ENCODE results near the gene QRICH1.

The QRICH1 gene

DNA sequence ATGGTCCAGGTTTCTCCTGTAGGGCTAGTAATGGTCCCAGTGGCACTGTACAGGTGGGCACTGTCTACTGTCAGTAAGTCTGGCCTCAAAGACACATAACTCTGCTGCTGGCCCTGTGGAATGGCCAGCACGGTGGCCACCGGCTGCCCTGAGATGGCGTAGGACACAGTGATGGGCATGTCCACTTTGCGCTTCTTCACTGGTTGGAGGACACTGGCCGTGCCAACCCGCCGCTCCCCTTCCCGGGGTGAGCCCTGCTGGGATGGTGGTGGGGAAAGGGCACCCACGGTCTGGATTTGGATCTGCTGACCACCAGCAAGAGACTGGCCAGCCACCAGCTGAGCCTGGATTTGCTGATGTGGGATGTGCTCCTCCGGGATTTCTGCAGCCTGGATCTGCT is 36.6 kb downstream of the QRICH1 start:
- TF ChIP-seq, protein P1, sequence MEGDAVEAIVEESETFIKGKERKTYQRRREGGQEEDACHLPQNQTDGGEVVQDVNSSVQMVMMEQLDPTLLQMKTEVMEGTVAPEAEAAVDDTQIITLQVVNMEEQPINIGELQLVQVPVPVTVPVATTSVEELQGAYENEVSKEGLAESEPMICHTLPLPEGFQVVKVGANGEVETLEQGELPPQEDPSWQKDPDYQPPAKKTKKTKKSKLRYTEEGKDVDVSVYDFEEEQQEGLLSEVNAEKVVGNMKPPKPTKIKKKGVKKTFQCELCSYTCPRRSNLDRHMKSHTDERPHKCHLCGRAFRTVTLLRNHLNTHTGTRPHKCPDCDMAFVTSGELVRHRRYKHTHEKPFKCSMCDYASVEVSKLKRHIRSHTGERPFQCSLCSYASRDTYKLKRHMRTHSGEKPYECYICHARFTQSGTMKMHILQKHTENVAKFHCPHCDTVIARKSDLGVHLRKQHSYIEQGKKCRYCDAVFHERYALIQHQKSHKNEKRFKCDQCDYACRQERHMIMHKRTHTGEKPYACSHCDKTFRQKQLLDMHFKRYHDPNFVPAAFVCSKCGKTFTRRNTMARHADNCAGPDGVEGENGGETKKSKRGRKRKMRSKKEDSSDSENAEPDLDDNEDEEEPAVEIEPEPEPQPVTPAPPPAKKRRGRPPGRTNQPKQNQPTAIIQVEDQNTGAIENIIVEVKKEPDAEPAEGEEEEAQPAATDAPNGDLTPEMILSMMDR (IDR thresholded peaks at IDR 0.05; ENCODE audit: control extremely low read depth, extremely low read depth, low read depth, missing control alignments) = no peak
- ChIA-PET POLR2A (no interaction called here), CTCF (no interaction called here)
- DNase-seq (ENCODE audit: extremely low spot score) = no peak

DNA sequence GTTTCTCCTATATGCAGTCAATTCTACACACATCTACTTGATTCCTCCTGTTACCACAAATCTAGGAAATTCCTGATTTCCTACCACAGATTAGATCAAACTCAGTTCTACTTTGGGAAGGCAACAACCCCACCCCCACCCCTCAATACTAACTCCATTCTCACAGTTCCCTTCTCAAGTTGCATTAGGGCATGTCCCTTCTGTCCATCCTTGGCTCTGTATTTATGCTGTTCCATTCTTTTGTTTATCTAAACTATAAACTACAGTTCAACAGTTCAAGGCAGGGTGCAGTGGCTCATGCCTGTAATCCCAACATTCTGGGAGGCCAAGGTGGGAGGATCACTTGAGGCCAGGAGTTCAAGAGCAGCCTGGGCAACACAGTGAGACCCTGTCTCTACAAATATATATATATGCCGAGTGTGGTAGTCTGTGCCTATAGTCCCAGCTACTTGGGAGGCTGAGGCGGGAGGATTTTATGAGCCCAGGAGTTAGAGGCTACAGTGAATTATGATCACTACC is 39.5 kb downstream of the QRICH1 start:
- ChIA-PET POLR2A (no interaction called here), CTCF (no interaction called here)
- no peak for DNase-seq (ENCODE audit: extremely low spot score)
- TF ChIP-seq, protein P1 (IDR thresholded peaks at IDR 0.05; ENCODE audit: control extremely low read depth, extremely low read depth, low read depth, missing control alignments) = no peak

DNA sequence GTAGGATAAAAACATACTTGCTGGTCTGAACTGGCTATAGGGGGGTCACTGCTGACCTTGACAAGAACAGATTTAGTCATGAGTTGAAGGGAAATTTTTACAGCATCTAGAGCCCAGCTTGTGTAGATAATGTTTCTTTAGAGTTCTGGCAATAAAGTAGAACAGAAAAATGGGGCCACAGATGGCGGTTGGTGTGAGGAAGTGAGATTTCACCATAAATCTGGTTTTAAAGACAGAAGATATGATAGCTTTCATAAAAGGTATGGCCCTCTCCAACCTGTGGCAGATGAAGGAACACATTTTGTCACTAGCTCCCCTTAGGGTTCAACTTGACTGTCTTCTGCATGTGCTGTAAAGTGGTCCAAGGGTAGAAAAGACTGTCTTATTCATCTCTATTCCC is 40.3 kb downstream of the QRICH1 start:
- TF ChIP-seq, protein P1 (IDR thresholded peaks at IDR 0.05; ENCODE audit: control extremely low read depth, extremely low read depth, low read depth, missing control alignments) = no peak
- ChIA-PET POLR2A (interaction anchor here (0.7 kb wide), 2 partner anchors 32 to 338 kb away, joined by 5 to 7 read pairs; partner anchors contain the start of gene NDUFAF3), CTCF (no interaction called here)
- DNase-seq (ENCODE audit: extremely low spot score) = no peak

DNA sequence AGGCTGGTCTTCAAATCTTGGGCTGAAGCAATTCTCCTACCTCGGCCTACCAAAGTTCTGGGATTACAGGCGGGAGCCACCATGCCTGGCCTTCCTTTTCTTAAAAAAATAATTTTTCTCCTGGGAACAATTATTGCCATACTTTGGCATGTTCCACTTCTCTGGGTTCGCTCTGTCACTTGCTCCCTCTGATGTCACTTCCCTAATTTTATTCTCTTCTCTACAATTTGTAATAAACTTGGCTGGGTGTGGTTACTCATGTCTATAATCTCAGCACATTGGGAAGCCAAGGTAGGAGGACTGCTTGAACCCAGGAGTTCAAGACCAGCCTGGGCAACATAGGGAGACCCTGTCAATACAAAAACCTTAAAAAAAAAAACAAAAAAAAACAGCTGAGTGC is 58.6 kb downstream of the QRICH1 start:
- TF ChIP-seq, protein P1 (IDR thresholded peaks at IDR 0.05; ENCODE audit: control extremely low read depth, extremely low read depth, low read depth, missing control alignments) = no peak
- ChIA-PET POLR2A (no interaction called here), CTCF (interaction anchor here (1.1 to 2.1 kb wide), 2 partner anchors 13 to 16 kb away, joined by 3 to 12 read pairs; partner anchors contain the start of gene NDUFAF3)
- DNase-seq (ENCODE audit: extremely low spot score) = no peak

DNA sequence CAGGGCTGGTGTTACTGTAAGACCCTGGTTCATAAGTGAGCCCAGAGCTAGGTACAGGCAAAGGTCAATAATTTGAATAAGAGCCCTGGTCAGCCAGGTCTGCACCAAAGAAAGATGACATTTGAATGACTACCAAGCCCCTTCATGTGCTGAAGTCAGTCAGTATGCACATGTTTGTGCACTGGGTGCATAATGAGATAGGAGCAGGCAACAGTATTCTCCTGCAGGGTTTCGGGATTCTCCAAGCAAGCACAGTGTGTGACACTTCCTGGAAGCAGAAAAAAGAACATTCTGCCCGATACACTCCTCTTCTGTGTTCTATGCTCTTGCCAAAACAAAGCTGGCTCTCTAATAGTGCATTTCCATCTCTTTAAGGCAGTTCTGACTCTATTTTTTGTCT is 59.2 kb downstream of the QRICH1 start:
- ChIA-PET CTCF (interaction anchor here (1.1 to 2.1 kb wide), 2 partner anchors 13 to 16 kb away, joined by 3 to 12 read pairs; partner anchors contain the start of gene NDUFAF3), POLR2A (no interaction called here)
- DNase-seq (ENCODE audit: extremely low spot score) = no peak
- TF ChIP-seq, protein P1 (IDR thresholded peaks at IDR 0.05; ENCODE audit: control extremely low read depth, extremely low read depth, low read depth, missing control alignments) = no peak

DNA sequence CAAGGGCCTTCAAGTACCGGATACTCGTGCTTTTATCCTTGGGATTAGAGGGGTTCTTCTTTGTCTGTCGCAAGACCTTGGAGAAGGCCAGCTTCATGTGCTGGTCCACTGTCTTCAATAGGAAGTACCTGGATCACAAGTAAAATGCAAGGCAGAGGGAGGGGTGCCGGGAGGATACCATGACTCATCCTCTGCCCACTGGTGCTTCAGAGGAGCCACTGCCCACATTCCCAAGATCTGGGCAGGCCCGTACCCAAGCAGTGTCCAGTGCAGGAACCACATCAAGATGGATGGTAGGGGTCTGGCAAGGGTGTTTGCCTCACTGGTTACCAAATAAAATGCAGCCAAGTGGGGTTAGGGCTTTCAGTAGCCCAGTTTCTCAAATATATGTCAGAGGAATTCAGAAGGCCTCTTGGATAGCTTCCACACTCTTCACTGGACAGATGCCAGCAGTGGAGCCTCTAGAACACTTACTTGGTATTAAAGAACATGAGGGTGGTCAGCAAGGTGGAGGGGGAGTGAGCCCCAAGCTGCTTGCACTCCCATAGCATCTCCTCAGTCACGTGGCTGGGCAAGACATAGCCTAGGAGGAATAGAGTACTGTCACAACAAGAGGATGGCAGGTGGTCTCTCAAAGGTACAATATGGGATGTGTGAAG is 61.1 kb downstream of the QRICH1 start:
- ChIA-PET POLR2A (no interaction called here), CTCF (interaction anchor here (1.5 to 2.4 kb wide), 3 partner anchors 11 to 44 kb away, joined by 5 to 19 read pairs (median 6); partner anchors contain the start of genes NDUFAF3 and WDR6)
- no peak for DNase-seq (ENCODE audit: extremely low spot score)
- TF ChIP-seq, protein P1 (IDR thresholded peaks at IDR 0.05; ENCODE audit: control extremely low read depth, extremely low read depth, low read depth, missing control alignments) = no peak

All from GM10248 (cell line).